NCI-H82 treated with DMSO at 0.1 percent for 48 hours (cell line): ENCODE measurements around the gene BICD1.

Experiments
- DNase-seq: peaks from one replicate; lab custom pipeline; 2025; ENCODE audit not compliant: unreplicated experiment; lab: John Stamatoyannopoulos, UW

BICD1 gene

DNA sequence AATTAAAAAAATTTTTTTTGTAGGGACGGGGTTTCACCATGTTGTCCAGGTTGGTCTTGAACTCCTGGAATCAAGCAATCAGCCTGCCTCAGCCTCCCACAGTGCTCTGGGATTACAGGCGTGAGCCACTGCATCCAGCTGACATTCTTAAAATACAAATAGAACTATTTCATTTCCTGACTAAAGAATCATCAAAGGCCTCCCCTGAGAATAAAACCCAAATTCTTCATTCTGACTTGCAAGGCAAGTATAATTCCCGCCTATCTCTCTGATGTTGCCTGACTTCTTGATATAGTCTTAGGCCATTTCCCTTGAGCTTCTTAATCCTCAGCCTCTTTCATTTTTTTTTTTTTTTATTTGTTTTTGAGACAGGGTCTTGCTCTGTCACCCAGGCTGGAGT is 4.4 kb upstream of the BICD1 start:
- DNase-seq, result no peak

GRCh38 chr12:32104572-32105355 is 1.9 kb upstream of the BICD1 start:
- no peak for DNase-seq

DNA sequence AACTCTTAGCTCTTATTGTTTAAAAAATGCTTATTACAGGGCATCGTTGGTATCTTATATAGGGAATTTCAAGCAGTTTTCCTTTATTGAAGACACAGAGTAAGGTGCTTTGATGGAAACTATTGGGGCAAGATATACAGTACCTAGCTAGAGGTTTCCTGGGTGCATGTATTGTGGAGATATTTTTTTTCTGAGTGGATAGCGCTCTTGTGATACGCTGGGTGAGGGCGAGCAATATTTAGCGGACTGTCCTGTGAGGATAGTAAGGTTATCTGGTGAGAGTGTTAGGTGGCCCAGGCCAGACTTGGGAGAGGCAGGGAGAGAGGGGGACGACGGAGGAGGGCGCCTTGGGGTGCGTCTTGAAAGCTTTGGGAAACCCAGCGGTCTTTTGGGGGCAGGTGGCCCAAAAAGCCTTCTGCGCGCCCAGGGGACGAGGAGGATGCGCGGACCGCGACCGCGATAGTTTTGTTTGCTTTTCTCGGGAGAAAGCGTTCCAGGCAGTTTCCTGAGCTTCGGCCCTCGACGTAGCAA is 596 bp upstream of the BICD1 start:
- no peak for DNase-seq

DNA sequence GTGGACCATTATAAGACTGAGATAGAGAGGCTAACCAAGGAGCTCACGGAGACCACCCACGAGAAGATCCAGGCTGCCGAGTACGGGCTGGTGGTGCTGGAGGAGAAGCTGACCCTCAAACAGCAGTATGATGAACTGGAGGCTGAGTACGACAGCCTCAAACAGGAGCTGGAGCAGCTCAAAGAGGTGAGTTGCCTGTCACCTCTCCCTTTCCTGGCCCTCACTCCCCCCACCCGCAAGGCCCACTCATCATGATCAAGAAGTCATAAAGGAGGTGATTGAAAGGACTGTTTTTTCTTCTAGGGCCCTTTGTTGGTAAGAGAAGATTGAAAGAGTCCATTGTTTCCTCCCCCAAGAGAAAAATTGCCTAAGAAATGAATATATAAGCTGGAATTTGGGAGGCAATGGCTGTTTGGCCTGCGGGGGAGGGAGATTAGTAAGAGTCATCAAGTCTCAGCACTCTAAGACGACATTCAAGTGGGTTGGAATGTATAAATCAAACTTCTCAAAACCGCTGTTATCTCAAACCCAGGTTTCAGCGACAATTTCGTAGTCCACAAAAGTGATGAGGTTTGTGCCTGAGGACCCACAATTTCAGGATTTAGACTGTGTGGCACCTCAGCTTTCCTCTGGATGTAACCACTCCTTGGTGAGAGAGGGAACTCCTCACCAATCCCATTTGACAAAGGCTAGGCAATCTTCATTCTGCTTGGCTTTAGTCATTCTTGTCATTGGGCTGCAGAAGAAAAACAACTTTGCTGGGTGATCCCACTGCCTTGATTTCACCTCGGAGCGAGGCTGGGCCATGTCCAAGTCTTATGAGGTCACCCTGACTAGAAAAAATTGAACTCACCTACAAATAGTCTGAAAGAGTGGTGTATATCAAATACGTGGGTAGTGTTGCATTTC is 966 bp downstream of the BICD1 start:
- peak; percentile 26 for DNase-seq

DNA sequence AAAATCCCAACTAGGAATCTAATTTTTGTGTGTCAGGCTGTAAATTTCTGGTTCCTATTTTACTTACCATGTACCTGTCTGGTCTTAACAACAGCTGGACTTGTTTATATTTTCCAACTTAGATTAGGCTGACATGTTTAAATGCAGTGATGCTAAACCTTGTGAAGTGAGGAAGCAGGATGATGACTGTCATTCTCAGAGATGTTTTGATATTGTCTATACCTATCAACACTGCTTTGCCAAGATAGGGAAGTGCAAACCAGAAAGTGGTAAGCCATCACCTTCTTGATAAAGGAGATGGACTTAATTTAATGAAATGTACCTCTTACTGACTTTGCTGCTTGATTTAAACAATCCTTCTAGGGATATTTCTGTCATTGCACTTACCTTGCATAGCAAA is 2.1 kb downstream of the BICD1 start:
- DNase-seq, result no peak

DNA sequence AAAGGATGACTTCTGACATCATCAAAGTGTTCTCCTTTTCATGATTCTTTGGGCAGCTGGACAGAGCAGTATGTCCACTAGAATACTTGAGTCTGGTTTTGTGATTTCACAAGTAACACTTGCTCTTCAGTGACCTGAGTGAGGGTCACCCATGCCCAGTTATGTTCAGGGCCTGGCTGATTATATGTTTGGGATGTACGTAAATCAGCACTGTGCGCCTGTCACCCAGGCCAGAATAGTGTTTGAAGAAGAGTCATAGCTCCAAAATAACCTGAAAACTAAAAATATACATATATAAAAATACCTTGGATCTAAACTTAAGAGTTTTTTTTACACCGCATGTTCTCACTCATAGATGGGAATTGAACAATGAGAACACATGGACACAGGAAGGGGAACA is 3.8 kb downstream of the BICD1 start:
- DNase-seq, result no peak

GRCh38 chr12:32110942-32111341 is 4.3 kb downstream of the BICD1 start:
- no peak for DNase-seq

DNA sequence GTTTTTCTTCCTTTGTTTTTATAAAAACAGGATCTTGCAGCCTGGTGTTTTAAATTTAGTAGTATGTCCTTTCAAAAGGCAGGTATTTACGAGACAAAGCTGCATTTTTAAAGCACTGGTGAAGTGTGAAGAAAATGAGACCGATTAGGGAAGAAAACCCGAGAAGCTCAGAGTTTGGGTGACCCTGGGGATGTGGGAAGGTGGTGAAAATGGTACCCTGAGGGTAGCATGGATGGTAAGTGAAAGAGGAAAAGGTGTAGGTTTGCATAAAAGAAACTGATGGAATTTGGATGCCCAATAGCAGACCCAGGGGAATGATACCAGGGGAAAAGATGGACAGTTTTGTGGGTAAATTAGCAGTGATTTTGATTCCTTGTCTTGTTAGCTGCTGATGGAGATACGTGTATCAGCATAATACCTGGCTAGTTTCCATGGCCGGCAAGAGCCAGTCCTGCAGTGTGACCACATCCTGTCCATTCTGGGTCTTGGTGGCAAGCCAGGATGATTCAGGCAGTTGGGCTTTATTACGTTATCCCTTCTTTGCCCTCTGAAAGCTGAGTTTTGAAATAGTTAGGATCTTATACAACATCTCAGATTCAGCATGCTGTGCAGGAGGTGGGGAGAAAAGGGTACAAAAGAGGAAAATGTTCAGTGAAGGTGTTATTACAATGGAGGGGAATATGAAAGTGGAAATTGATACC is 8.9 kb downstream of the BICD1 start:
- DNase-seq, result no peak

DNA sequence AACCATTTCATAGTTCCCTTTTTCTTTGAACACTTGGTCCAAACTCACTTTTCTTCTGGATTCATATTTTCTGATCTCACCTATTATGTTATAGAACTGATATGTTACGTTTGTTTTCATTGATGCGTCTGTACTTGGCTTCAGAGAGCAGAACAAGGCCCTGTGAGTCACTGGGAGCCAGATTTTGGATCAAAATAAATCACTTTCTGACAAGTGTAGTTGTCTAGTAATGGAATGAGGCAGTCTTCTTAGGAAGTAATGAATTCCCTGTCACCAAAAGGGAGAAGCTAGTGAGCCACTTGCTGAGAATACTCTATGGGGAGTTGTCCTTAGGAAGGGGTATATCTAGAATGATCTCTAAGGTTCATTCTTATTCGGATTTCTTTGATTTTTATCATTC is 10.2 kb downstream of the BICD1 start:
- no peak for DNase-seq

GRCh38 chr12:32117316-32117715 is 10.7 kb downstream of the BICD1 start:
- DNase-seq, result no peak

DNA sequence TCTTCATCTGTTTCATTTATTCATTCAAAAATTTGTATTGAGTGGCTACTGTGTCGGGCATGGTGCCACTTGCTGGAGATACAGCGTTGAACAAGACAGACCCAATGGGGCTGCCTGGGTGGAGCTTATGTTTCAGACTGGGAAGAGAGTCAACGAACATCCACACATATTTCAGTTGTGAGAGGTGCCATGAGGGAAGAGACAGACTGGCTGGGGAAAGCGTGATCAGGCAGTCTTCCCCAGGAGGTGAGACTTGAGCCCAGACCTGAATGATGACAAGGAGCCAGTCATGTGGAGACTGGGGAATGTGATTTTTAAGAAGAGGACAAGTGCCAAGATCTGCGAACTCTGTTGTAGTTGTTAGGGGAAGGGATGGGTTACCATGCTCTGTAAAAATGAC is 12.2 kb downstream of the BICD1 start:
- DNase-seq, result no peak

DNA sequence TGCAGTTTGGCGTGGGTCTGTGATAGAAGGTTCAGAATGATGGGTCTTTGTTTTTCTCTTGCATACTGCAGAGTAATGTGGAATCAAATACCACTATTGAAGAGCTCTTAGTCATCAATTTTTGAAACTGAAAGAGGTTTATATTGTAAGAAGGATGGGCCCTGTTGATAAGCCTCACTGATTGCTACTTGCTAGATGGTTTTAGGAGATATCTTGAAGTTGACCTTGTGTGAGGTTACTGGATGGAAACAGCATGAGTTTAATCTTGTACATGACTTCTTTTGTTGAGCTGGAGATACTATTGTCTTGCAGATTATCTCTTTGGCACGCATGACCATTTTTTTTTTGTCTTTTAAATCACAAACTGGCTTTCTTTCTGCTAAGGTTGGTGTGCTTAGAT is 13.8 kb downstream of the BICD1 start:
- peak; percentile 25 for DNase-seq

DNA sequence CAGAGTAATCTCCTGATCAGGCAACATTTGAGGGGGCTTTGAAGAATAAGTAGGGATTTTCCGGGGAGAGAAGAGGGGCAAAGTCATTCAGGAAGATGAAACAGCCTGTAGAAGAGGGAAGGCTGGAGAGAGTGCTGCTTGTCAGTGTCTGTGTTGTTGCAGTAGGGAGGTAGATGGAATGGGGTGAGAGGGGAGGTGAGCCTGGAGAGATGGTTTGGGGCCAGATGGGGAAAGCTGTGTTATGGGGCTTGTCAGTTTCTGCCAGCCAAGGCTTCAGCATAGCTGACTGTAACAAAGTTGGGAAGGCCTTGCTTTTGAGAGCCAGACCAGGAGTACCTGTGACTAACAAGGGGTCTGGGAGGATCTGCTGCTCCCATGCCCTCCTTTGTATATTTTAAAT is 18.0 kb downstream of the BICD1 start:
- no peak for DNase-seq

DNA sequence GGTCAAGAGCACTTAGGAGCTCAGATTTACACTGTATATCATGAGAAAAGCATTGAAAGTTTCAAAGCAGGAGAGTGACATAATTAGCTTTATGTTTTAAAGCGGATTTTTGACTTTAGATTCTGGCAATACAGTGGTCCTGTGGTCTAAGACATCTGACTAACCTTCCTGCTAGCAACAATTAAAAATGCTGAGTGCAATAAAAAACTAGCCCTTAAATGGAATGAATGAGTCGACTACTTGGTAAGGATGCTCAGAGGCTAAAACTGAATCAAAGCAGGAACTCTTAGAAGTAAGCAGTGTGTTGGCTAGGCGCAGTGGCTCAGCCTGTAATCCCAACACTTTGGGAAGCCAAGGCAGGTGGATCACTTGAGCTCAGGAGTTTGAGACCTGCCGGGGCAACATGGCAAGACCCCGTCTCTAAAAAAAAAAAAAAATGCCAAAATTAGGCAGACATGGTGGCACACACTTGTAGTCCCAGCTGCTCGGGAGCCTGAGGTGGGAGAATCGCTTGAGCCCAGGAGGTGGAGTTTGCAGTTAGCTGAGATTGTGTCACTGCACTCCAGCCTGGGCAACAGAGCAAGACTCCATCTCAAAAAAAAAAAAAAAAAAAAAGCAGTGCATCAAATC is 18.9 kb downstream of the BICD1 start:
- DNase-seq, result no peak

DNA sequence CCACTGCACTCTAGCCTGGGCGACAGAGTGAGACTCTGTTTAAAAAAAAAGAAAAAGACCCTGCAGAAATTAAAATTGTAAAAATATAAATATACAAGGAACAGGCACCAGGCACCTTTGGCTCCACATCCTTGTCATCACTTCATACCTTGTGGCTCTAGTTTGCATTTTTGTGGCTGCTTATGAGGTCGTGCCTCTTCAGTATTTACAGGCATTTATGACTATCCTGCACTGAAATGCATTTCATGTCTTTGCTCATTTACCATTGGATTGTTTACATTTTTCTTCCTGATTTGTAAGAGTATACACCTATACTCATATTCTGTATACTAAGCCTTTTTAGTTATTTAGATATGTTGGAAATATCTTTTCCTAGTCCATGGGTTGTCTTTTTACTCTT is 20.1 kb downstream of the BICD1 start:
- DNase-seq, result no peak

DNA sequence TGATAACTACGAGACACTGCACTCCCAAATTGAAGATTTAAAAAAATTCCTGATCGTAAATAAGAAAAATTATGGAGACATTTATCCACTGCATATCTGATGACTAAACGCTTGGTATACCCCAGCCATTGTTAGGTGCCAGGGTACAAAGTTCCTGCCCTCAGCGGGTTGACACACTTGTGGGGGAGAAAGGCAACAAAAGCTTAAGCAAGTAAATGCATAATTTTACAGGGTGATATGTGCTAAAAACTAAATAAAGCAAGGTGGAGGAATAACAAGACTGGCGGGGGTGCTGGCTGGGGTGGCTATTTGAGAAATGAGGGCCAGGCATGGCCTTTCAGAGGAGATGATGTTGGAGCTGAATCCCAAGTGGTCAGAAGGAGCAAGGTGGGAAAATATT is 25.0 kb downstream of the BICD1 start:
- no peak for DNase-seq

DNA sequence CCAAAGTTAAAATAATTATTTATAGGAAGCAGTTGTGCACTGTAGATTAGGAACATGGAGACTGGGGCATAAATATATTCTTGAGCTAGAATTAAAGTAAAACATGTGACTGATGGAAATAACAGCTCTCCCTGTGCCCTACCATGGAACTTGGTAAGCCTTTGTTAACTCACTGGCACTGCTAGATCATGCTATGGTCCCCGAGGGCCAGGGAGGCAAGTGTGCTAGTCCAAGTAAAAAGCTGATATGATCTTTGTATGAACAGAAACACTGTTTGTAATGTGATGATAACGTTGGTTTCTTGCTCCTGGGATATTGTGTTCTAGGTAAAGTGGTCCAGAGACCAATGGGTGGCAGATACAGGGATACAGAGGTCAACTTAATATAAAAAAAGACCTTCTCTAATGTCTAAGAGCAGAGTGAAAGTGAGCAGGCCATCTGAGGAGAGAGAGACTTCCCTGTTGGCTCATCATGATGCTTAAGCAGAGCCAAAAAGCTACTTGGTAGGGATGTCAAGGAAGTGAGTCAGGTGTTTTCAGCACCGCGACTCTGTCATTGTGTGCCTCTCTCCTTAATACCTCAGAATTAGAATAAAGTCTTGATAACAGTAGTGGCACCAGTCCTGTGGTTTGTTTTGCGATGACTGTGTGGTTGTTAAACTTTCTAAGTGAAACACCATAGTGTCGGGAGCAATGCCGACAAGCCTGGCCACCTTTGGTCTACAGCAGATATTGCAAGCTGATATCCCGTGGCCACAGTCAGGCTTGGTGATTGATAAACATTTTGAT is 27.6 kb downstream of the BICD1 start:
- DNase-seq, result no peak

DNA sequence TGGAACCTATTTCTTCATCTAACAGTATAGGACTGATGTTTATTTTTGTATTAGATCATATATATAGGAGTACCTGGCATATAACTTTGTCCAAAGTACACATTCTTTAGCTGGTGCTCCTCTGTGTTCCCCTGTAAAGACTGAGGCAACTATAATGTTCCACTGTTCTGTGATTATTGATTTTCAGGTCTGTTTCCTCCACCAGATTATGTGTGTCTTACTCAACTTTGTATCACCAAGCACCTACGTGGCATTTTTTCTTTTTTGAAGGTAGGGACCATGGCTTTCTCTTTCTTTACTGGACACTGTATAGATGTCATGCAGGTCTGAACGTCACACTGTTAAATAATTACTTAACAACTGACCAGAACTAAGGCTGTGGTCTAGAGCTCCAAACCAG is 29.3 kb downstream of the BICD1 start:
- no peak for DNase-seq

DNA sequence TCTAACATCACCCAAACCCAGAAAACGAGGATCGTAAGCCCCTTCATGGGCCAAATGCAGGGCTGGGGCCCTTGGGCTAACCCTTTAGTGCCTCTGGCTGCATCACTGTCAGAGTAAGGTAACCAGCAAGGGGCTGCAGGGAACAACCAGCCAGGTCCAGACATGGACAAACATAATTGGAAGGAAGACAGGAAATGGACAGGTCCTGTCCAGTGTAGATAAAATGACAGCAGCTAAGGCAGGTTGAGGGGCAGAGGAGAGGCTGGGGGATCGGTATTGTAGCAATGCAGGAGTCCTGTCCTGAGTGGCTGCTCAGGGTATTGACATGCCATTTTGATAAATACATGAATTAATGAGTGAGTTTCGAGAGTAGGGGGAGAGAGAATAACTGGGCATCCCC is 29.8 kb downstream of the BICD1 start:
- no peak for DNase-seq

DNA sequence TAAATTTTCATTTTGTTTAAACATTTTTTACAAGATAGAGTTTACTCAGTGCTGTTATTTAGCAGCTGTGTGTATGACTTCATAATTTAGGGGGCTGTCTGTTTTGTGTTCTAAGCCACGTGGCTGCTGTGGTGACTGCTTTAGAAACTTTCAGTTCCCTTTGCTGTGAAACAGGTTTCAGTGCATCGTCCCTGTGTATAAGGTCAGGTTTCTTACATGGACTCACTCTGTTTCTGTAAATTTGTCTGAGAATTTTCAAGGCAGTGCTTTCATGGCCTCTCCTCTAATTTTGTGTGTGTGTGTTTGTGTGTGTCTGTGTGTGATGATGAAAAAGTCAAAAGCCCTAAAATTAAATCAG is 32.4 kb downstream of the BICD1 start:
- no peak for DNase-seq
